Ovary (tissue), 9 donors: ENCODE data around the gene WBP2NL. TPM values are rescaled to one million over a fixed set of nuclear protein-coding genes. Genes with fewer than 3 reads are reported as not detected.
A peak's percentile ranks its signal among the peaks of the same experiment; 100 is the strongest.

Experiments used
- DNase-seq, 5 donors: peaks; one replicate each; pipeline ENCODE4 v3.0.0-alpha.2; 2019 to 2020
- H3K27ac ChIP-seq, 2 donors: fragments of 200-600 bp; one replicate each; pipeline versions ENCODE4 v1.5.1 to v1.8.0; 2019 to 2022
- H3K27me3 ChIP-seq: fragments of 200-600 bp; one replicate; pipeline ENCODE4 v1.8.0; 2022
- H3K36me3 ChIP-seq: fragments of 200-600 bp; sonication (generic); one replicate; pipeline ENCODE4 v1.5.1; 2019
- H3K4me1 ChIP-seq: one replicate; pipeline ENCODE4 v1.8.1; 2013; ENCODE audit warnings: mild to moderate bottlenecking, moderate library complexity; ENCODE audit not compliant: insufficient read depth
- H3K4me3 ChIP-seq: fragments of 200-600 bp; sonication (generic); one replicate; pipeline ENCODE4 v1.5.1; 2017
- H3K9me3 ChIP-seq, 2 donors: fragments of 200-600 bp in 1 of 2; sonication (generic) in 1 of 2; one replicate each; pipeline versions ENCODE4 v1.5.1 to v1.8.1; 2013 to 2019; ENCODE audit warnings: mild to moderate bottlenecking in 1 of 2, moderate library complexity in 1 of 2
- CTCF ChIP-seq, 3 donors: fragments of 450-650 bp in 2 of 3; fragments of 200-600 bp in 1 of 3; IDR thresholded peaks; one replicate each; pipeline versions ENCODE4 v1.5.1 to v1.8.0; 2016 to 2022; ENCODE audit warnings: antibody characterized with exemption in 3 of 3, mild to moderate bottlenecking in 1 of 3
- EP300 ChIP-seq: sonication (generic); formaldehyde crosslinking; IDR thresholded peaks from one replicate; pipeline ENCODE4 v1.6.1; 2017; ENCODE audit warnings: antibody characterized with exemption
- POLR2A ChIP-seq: fragments of 450-650 bp; IDR thresholded peaks from one replicate; pipeline ENCODE4 v1.6.1; 2017; ENCODE audit warnings: antibody characterized with exemption, mild to moderate bottlenecking, moderate library complexity
- whole genome bisulfite sequencing, 3 donors: extraction: QIAGEN DNeasy Blood & Tissue Kit in 1 of 3; methylation state at CpG; one replicate each; pipeline versions ENCODE4 v1.1.5 to v1.1.7; 2013 to 2017; 5-methylcytosine and 5-hydroxymethylcytosine counted together
- intact Hi-C, 4 donors: fragments of 100-400 bp; cut with DNase I; formaldehyde crosslinking; loops; one replicate each; pipeline versions ENCODE4 v1.11.0 to v1.15.1; 2022 to 2023
- polyA plus RNA-seq, 2 donors: library from polyadenylated mRNA; stranded (reverse); fragments of 200-250 nt in 1 of 2; fragments of 350-450 nt in 1 of 2; fragmentation: Illumina TruSeq in 1 of 2; extraction: RNeasy Lipid Tissue Mini Kit (QIAGEN cat#74804) in 1 of 2; gene quantifications; one replicate each; pipeline ENCODE4 v1.2.3, GENCODE V29; 2013 to 2014
- total RNA-seq, 7 donors: library from RNA; depleted of rRNA in 2 of 7; stranded (reverse); fragments of >200 nt in 2 of 7; fragmentation: NEBNext Ultra II Directional in 3 of 7; extraction: Animal tissue kit (Norgen Biotek cat#: 25700) in 3 of 7; gene quantifications; one replicate each; pipeline versions ENCODE4 v1.1.0 to v1.2.4, GENCODE V29; 2016 to 2023
- donor health status: DM: no; HTN: no; CAD: no; lungs with moderate emphysema.
- donor health status: DM: no; HTN: no; CAD: no.
- donor health status: Bipolar disorder and iron deficiency.
- donor health status: DM: yes; HTN: yes; CAD: no.
- donor health status: DM: no; HTN: no; CAD: no.
- donor health status: DM: yes; HTN: yes; CAD: no.

WBP2NL gene
- total and polyA plus RNA-seq, 9 donors, result 0.48 to 4.5 (median 2.8) TPM

DNA sequence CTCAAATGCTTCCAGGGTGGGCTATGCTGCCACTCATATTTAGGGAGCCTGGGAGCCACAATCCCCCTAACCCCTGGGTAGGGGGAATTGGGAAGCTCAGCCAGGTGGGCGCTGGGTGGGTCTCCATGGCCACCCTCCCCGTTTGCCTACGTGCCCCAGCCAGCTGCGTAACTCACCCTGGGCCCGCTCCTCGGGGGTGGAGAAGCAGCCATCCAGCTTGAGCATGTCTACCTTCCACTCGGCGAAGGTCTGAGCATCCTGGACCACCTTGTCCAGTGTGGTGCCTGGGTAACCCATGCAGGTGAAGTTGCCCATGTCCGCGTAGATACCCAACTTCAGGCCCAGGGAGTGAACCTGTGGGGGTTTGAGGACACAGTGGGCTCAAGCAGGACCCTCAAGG is 68.3 kb downstream of the WBP2NL start:
- no peaks in the 10 kb centered on the region for H3K27me3 ChIP-seq
- 88 to 94% (median 92%) methylated on average over 10 of the region's 10 CpGs for WGBS, 3 donors
- no peak overlapping the region for H3K27ac ChIP-seq
- peak in 1 of 5 donors; percentile 14 for DNase-seq
- TF ChIP-seq EP300 (no peak), CTCF (IDR thresholded peaks at IDR 0.05) (no peak), POLR2A (no peak)
- no peak overlapping the region for H3K4me3 ChIP-seq
- intact Hi-C loops, result no loop called here
- no peaks in the 10 kb centered on the region for H3K4me1 ChIP-seq
- no peaks in the 10 kb centered on the region for H3K9me3 ChIP-seq
- no peaks in the 10 kb centered on the region for H3K36me3 ChIP-seq

- Histone ChIP-seq H3K36me3 (no peaks in the 10 kb centered on the region), H3K27me3 (no peaks in the 10 kb centered on the region), H3K4me3 (no peak overlapping the region), H3K4me1 (no peaks in the 10 kb centered on the region), H3K9me3 (no peaks in the 10 kb centered on the region), H3K27ac (no peak overlapping the region)
- peak in 1 of 5 donors; percentile 15 for DNase-seq
- 86 to 92% (median 90%) methylated on average over 14 of the region's 14 CpGs for WGBS, 3 donors
- no peak for TF ChIP-seq EP300
- TF ChIP-seq CTCF (IDR thresholded peaks at IDR 0.05), result no peak
- no peak for TF ChIP-seq POLR2A
- intact Hi-C loops, result no loop called here
Measured at GRCh38 chr22:42067671-42068251, 69.2 kb downstream of the WBP2NL start.

DNA sequence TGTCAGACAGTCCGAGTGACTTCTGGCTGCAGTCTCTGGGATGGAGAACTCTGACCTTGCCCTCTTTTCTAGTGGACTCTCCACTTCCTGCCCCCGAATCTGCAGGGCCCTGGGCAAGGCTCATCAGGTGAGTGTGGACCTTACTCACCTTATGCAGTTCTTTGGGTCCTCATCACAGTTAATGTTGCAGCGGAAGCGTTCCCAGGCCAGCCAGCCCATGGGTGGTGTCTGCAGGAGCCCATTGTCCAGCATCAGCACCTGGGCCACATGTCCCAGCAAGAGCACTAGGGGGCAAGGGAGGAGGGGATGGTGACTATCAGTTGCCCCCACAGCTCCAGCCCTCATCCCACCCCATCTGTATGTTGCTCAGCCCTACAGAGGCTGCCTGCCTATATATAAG is 69.7 kb downstream of the WBP2NL start:
- Histone ChIP-seq H3K36me3 (no peaks in the 10 kb centered on the region), H3K4me1 (no peaks in the 10 kb centered on the region), H3K27me3 (no peaks in the 10 kb centered on the region), H3K27ac (no peak overlapping the region), H3K4me3 (no peak overlapping the region), H3K9me3 (no peaks in the 10 kb centered on the region)
- TF ChIP-seq EP300 (no peak), POLR2A (no peak), CTCF (IDR thresholded peaks at IDR 0.05) (no peak)
- WGBS, 3 donors, result 94 to 96% (median 95%) methylated on average over 4 of the region's 4 CpGs
- DNase-seq, result peak in 1 of 5 donors; percentile 13
- intact Hi-C loops, result no loop called here

GRCh38 chr22:42069801-42070516 is 71.4 kb downstream of the WBP2NL start:
- Histone ChIP-seq H3K9me3 (no peaks in the 10 kb centered on the region), H3K27me3 (no peaks in the 10 kb centered on the region), H3K4me1 (peaks cover 5% of the 10 kb centered on the region), H3K27ac (peak overlapping the region; percentile 58 to 89), H3K4me3 (peak overlapping the region; percentile 66), H3K36me3 (no peaks in the 10 kb centered on the region)
- 13 to 20% (median 17%) methylated on average over 19 of the region's 19 CpGs for WGBS, 3 donors
- peak in 1 of 5 donors; percentile 23 for DNase-seq
- no peak for TF ChIP-seq EP300
- TF ChIP-seq CTCF (IDR thresholded peaks at IDR 0.05), result no peak
- TF ChIP-seq POLR2A, result no peak
- intact Hi-C loops, result no loop called here
